ENCODE results near the gene SMARCD3.

DNA sequence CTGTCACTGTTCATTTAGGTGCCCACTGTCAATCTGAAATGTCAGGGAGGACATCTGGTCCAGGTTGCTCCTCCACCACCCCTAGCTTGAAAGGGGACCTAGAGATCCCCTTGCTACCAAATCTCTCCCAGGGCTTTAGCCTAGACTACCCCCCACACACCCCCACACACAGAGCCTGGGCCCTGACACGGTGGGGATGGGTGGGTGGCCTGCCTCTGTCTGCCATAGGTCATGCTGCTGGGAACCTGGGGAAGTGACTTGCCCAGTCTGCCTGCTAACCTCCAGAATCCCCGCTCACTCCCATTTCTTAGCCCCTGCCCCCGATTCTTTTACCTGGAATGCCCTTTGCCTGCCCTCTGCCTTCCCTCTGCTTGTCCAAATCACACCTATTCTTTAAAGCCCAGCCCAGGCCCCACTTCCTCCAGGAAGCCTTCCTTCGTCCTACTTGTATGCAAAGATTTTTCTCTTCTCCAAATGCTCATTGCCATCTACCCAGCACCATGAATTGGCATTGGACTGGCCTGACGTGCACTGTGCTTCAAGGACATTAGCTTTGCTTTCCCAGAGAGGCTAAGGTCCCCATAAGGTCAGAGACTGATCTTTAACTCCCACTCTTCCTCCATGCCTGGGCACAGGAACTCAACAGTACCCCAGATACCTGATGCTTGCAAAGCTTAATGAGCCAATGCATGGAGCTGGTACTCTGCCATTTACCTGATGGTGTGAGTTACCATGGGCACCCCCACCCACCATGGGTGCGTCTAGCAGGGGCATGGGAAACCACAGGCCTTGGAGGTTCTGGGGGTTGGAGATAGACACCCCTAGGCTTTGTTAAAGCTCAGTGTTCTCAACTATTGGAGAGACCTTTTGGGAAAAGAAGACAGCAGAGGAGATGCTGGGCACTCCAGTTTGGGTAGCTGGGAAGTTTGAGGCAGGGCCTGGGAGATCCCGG is 2.0 kb upstream of the SMARCD3 start:
- TF ChIP-seq CTCF (IDR thresholded peaks at IDR 0.05; ENCODE audit: low read depth, low read length): no peak
- no peak for TF ChIP-seq POLR2A (IDR thresholded peaks at IDR 0.05; ENCODE audit: extremely low read depth, insufficient read length)
- no peak for TF ChIP-seq MYC (IDR thresholded peaks at IDR 0.05; ENCODE audit: low read depth, low read length)
- TF ChIP-seq MAX (IDR thresholded peaks at IDR 0.05; ENCODE audit: low read depth, low read length): no peak

Measured in NB4 (cell line).